ENCODE data around the gene IL21R.

DNA sequence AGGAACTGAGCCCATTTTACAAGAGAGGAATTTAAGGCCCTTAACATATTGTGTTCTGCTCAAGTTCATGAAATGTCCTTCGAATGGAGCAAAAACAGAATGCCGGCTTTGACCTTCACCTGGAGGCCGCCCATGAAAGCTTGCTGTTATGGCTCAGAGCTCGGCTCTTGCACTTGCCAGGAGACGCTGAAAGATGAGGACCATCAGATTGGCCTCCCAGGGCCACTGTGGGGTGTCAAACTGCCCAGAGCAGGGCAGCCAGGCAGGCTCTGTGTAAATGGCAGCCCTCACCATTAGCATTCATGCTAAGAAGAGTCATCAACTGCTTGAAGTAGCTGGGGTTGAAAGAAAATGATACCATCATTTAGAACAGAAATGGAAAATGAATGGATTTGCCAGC is 39.3 kb downstream of the IL21R start:
- TF ChIP-seq, protein P1, sequence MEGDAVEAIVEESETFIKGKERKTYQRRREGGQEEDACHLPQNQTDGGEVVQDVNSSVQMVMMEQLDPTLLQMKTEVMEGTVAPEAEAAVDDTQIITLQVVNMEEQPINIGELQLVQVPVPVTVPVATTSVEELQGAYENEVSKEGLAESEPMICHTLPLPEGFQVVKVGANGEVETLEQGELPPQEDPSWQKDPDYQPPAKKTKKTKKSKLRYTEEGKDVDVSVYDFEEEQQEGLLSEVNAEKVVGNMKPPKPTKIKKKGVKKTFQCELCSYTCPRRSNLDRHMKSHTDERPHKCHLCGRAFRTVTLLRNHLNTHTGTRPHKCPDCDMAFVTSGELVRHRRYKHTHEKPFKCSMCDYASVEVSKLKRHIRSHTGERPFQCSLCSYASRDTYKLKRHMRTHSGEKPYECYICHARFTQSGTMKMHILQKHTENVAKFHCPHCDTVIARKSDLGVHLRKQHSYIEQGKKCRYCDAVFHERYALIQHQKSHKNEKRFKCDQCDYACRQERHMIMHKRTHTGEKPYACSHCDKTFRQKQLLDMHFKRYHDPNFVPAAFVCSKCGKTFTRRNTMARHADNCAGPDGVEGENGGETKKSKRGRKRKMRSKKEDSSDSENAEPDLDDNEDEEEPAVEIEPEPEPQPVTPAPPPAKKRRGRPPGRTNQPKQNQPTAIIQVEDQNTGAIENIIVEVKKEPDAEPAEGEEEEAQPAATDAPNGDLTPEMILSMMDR (conservative IDR thresholded peaks at IDR 0.05): no peak
- no peak for TF ChIP-seq EZH2 (IDR thresholded peaks at IDR 0.05; ENCODE audit: low read depth)
